IPS-18c (cell line): ENCODE data around the gene RSF1.

Source experiments
- H3K4me3 ChIP-seq: 2 replicates; pipeline ENCODE4 v1.7.0; 2013; ENCODE audit warnings: low read depth, mild to moderate bottlenecking, low read length, moderate library complexity; ENCODE audit not compliant: insufficient read depth
- H3K9me3 ChIP-seq: one replicate; pipeline ENCODE4 v1.6.1; 2013; ENCODE audit warnings: mild to moderate bottlenecking, low read length, moderate library complexity; ENCODE audit not compliant: control insufficient read depth, insufficient read depth

The RSF1 gene

DNA sequence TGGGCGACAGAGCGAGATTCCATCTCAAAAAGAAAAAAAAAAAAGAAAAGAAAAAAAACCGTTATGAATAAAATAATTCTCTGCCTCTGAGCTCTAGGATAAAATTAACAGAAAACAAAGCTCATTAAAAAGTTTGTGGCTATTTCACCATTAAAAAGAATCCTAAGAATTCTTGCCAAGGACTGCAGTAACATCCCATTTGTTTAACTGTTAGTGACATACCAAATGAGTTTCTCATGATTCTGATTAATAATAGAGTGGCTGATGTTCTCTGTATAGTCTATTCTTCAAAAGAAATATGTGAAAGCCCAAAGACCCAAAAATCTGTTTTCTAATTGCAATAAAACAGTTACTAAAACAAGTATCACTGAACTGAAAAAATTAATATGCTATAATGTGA lies 202.6 kb downstream of the RSF1 start:
- no peaks in the 10 kb centered on the region for H3K9me3 ChIP-seq

DNA sequence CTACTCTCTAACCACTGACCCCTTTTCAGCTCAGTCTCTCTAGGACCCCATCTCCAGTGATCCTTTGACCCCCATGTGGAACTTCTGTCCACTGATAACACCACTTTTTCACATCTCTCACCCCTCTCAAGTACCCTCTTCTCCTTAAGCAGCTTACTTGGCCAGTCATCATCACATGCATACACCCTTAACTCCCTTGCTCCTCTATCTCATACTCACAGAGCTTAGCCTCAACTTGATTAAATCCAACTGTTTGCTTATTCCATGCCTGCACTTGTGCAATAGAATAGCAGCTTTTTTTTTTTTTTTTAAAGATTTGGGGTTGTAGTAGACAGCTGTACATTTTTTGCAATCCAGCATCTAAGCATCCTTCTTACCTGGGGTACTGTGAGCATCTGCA lies 208.6 kb downstream of the RSF1 start:
- Histone ChIP-seq H3K4me3 (no peak overlapping the region), H3K9me3 (no peaks in the 10 kb centered on the region)

More for the DNA sequence above, 202.6 kb downstream of the RSF1 start:
- no peak overlapping the region for H3K4me3 ChIP-seq
